DND-41 (cell line): ENCODE data around the gene MTA3.

Experiments used
- CTCF ChIP-seq: IDR thresholded peaks from 2 replicates; pipeline ENCODE4 v1.5.1; 2012; ENCODE audit warnings: borderline replicate concordance, low read length, moderate library complexity, mild to moderate bottlenecking; ENCODE audit not compliant: poor library complexity, severe bottlenecking; ENCODE audit errors: extremely low read depth
- EZH2 ChIP-seq: IDR thresholded peaks from 3 replicates; pipeline ENCODE4 v1.6.1; 2012; ENCODE audit warnings: borderline replicate concordance, low read depth, mild to moderate bottlenecking, moderate library complexity, low read length, inconsistent platforms; ENCODE audit not compliant: severe bottlenecking

GRCh38 chr2:42581257-42581656, 12.8 kb downstream of the MTA3 start:
- no peak for TF ChIP-seq CTCF
- no peak for TF ChIP-seq EZH2
